PC-3 (cell line): ENCODE measurements around the gene L3HYPDH.

Experiments used
- EZH2 ChIP-seq: fragments of 300-600 bp; sonication (generic); IDR thresholded peaks from one replicate; pipeline ENCODE4 v1.6.1; 2017; ENCODE audit warnings: antibody characterized with exemption, mild to moderate bottlenecking, low read length; ENCODE audit not compliant: unreplicated experiment
- EZH2phosphoT487 ChIP-seq: fragments of 300-600 bp; sonication (generic); IDR thresholded peaks from 2 replicates; pipeline ENCODE4 v1.6.1; 2018; ENCODE audit warnings: mild to moderate bottlenecking, antibody characterized with exemption, low read length, borderline replicate concordance
- TF ChIP-seq, protein P1 (sequence below): fragments of 300-600 bp; sonication (generic); conservative IDR thresholded peaks from 2 replicates; pipeline ENCODE4 v1.5.1; 2017; ENCODE audit warnings: antibody characterized with exemption, low read depth, mild to moderate bottlenecking, low read length

DNA sequence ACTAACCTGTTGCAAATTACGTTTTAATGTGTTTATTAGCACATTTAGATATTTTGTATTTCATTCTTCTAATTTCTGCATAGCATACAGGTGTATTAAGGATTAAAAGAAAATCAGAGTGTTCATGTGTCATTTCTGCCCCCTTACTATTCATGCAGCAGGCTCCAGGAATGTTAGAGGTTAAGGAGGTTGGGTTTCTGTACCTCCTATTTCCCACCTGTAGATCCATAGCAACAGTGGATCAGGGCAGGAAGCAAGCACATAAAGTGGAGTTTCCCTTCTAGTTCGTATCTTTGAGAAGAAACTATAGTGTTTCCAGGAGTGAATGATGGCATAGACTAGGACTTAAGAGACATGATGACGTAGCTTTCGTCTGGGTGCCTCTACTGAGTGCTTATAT, 19.0 kb upstream of the L3HYPDH start:
- TF ChIP-seq, protein P1, sequence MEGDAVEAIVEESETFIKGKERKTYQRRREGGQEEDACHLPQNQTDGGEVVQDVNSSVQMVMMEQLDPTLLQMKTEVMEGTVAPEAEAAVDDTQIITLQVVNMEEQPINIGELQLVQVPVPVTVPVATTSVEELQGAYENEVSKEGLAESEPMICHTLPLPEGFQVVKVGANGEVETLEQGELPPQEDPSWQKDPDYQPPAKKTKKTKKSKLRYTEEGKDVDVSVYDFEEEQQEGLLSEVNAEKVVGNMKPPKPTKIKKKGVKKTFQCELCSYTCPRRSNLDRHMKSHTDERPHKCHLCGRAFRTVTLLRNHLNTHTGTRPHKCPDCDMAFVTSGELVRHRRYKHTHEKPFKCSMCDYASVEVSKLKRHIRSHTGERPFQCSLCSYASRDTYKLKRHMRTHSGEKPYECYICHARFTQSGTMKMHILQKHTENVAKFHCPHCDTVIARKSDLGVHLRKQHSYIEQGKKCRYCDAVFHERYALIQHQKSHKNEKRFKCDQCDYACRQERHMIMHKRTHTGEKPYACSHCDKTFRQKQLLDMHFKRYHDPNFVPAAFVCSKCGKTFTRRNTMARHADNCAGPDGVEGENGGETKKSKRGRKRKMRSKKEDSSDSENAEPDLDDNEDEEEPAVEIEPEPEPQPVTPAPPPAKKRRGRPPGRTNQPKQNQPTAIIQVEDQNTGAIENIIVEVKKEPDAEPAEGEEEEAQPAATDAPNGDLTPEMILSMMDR, result no peak
- TF ChIP-seq EZH2, result no peak
- TF ChIP-seq EZH2phosphoT487, result no peak
